NCI-H1105 treated with DMSO at 0.1 percent for 48 hours (cell line): Measurements from ENCODE around the gene CHRNA7.

ENCODE experiments used
- DNase-seq: peaks from one replicate; lab custom pipeline; 2025; lab: John Stamatoyannopoulos, UW

The CHRNA7 gene

DNA sequence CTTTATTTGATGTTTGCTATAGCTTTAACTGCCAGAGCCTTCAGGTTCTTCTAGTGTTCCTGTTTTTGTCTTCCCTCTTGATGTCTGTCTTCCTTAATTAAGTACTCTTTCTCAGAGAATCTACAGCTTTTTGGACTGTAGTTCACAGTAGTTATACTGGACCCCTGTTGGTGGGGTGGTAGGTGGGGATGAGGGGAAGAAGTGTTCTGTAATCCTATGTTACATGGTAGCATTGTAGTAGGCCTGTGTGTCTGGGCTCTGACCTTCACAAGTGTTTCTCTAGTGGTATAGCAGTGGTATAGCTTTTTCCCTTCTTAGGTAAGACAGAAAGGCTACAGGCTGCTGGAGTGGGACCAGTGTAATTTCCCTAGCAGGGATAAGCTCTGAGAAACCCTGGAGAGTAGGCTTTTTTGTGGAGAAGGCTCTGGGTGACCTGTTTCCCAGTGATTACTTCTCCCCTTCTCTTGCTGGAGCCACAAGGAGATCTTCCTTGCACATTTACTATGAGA, 59.6 kb downstream of the CHRNA7 start:
- no peak for DNase-seq

DNA sequence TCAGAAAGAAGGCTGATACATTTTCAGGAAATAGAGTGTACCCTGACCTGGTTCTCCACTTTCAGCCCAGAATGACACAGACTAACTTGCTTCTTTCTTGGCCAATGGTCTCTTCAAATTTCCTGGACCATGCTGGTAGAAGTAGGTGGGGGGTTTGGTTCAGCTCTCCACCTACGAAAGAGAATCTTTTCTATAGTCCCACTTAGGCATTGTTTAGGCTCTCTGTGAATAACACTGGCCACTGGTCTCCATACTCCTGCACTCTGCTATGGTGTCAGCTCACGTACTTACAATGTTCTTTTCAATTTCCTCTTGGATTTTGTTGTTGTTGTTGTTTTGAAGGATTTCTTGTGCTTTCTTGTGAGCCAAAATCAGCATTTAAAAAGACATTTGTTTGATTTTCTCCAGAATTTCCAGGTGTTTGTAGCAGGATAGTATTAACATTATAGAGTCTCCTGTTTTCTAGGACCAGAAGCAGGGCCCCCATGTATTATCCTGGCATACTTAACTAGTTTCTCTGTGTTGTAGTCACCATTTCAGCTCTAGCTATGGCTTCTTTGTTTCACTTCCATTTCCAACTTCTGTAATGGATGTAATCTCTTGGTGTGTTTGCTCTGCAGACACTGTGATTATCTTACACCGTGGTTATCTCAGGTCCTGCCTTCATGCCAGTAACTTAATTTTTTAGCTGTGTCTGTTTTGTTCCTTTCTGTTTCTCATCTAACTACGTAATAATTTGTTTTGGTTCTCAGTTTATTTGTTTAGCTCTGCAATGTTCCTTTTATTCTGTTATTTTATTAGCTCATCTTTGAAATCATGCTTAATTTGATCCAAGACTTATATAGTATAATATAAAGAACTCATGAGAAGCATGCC, 61.4 kb downstream of the CHRNA7 start:
- no peak for DNase-seq

DNA sequence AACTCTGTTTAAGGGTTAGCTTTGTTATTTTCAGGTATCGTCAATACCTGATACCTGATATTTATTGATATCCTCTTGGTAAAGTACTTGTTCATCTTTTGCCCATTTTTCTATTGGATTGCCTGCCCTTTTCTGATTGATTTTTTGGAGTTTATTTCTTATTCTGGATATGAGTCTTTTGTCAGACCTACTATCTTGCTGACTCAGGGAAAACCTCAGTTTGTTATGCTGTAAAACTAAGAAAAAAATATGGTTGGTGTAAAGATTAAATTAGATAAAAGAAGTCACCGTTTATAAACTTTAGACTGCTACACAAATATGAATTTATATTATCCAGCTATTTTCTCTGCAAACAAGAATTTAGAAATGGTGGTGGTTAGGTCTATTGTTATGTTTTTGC, 65.9 kb downstream of the CHRNA7 start:
- DNase-seq = no peak

DNA sequence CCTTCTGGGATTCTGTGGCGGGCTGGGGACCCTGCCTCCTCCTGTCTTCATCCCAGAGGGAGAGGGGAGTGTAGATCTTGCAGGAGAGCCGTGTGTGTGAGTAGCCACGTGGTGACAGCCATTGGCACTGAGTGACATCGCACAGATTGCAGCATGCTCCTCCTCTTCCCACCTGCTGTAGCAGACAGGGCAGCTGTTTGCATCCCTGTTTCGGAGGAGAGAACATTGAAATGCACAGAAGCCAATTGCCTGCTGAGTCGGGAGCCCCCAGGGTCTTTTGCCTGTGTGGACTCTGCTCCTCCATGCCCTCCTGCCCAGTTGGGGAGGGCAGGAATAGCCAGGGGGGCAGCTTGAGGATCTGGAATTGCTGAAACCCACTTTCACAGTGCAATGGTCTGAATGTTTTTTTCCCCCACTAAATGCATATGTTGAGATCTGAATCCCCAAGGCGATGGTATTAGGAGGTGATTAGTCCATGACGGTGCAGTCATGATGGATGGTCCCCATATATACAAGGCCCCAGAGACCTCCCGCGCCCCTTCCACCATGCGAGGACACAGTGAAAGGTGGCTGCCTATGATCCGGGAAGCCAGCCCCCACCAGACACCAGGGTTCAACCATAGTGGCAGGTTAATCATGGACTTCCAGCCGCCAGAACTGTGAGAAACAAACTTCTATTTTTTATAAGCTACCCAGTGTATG, 66.8 kb downstream of the CHRNA7 start:
- no peak for DNase-seq

DNA sequence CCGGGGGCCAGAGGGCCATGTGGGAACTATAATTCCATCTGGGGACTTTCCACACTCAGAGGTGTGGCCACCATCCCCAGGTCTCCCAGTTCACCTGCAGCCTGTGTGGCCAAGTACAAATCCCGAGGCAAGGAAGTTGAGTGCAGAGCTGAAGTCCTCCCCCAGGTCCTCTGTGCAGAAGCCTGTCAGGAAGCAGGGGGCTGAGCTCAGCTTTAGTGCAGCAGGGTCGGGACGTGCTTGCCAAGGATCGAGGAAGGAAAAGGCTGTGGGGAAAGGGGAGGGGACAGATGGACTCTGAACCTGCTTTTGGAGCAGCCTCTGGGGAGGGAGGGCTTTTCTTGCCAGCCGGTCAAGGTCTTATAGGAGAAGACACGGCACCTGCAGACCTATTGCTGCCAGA, 67.7 kb downstream of the CHRNA7 start:
- DNase-seq = no peak

DNA sequence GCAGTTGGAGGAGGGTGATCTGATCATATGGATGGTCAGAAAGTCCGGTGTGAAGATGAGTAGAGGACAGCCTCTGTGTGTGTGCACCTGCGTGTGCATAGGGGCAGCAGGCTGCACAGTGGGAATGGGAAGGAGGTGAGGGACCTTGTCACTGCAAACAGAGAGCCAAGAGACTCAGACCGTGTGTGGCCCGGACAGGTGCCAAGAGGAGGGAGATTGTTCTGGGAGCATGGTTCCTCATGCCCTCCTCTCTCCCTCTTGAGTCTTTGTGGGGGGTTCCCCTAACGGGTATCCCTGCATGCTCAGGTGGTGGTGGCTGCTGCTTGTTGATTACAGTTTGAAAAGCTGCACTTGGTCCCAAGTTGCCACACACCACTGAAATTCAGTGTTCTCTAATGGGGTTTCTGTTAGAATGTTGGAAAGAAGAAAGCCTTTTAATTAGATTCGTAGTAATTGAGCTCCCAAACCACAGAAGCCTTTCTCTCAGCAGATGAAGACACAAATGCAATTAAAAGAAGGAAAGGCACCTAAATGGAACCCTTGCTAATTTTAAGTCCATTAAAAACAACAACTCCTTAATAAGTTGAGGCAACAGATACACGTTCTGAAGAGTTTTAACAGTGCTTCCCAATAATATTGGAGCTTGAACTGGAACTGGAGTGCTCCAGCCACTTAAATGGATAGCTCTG, 68.9 kb downstream of the CHRNA7 start:
- no peak for DNase-seq

DNA sequence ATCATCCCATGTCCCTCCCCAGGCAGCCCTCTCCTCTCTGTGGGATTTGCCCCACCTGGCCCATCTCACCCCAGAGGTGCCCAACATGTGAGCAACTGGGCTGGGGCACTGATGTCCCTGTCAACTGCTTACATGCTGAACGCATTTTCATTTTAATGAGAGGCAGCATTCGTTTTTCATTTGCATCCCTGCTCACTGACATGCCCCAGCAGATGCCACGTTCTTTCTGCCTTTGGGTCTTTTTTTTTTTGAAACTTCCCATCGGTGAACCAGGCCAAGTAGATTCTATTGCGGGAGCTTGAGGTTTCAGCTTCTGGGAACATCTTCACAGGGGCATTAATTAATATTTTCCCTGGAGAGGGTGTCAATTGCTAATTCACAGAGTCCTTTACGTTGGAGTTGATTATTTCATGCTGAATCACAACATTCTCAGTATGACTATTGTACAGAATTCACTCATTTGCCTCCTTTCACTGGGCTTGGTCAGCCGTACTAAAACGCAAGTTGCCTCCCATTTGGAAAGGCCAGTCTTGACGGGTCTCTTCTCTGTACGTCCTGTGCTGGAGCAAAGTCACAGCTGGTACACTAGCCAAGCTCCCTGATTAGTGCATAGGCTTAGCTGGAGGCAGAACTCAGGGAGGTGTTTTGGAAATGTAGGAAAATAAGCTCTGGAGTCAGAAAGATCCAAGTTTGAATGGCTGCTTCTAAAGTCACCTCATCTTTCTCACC, 69.8 kb downstream of the CHRNA7 start:
- DNase-seq = no peak

DNA sequence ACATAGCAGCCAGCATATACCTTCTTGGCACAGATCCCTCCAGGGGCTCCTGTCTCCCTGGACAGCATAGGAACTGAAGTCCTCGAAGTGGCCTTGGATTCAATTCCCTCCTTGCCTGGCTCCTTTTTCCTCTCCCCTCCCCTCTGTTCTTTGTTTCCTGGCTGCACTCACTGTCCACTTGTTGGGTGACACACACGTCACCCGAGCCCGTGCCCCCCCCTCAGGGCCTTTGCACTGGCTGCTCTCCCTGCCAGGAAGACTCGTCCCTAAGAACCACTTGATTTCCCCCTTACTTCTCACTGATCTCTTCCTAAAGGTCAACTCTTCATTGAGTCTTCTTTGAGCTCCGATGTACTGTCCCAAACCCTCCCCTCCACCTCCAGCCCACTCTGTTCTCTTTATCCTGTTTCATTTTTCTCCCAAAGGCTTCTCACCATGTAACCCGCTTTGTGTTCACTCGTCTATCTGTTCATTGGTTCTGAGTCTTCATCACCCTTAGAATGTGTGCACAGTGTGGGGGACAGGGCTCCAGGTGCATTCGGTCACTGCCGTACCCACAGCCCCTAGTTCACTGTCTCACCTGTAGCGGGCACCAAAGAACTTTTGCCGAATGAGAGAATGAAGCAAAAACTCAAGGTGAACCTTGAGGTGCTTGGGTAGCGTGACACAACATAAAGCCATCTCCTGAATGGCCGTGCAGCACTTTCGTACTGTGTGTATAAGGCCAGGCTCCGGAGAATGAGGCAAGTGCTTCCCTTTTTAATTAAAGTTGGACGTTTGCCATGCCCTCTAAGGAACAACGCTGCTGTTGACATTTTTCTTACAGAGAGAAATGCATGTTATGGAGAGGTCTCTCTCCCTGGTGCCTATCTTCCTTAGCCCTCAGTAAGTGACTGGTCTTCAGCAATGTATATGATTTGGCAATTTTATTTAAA, 74.0 kb downstream of the CHRNA7 start:
- DNase-seq = peak; percentile 7

DNA sequence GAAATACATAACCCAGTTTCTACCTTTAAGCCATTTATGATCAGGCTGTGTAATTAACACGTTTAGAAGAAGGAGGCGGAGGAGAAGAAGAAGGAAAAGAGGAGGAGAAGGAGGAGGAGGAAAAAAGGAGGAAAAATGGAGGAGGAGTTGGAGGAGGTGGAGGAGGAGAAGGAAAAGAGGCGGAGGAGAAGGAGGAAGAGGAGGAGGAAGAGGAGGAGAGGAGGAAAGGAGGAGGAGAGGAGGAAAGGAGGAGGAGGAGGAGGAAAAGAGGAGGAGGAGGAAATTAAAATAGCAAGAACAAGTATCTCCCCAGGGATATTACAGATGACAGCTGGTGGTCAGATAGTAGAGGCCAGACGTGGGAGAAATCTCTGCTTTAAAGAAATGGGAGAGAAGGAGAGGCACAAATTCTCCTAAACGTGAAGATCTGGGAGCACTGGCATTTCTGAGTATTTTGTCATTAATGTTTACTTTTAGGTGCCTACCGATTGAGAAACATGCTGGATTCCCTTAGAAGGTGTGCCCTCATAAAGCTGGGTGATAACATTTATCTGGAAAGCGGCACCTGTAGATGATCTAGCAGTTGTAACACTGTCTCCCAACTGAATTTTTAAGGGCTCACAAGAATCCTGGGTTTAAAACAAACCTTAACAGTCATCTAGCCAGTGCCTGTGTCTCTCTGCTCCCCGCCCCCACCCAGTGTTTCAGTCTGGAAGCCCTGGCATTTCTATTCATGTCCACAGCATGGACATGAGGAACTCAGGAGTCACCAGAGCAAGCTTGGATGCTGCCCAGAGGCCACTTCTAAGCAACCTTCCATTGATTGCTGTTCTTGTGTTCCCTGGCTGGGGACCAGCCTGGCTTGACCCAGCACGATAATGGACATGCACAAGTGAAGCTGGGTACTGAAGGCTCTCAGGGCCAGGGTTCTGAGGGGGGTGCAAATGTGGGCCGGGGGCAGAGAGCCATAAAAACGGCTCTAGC, 75.2 kb downstream of the CHRNA7 start:
- no peak for DNase-seq

DNA sequence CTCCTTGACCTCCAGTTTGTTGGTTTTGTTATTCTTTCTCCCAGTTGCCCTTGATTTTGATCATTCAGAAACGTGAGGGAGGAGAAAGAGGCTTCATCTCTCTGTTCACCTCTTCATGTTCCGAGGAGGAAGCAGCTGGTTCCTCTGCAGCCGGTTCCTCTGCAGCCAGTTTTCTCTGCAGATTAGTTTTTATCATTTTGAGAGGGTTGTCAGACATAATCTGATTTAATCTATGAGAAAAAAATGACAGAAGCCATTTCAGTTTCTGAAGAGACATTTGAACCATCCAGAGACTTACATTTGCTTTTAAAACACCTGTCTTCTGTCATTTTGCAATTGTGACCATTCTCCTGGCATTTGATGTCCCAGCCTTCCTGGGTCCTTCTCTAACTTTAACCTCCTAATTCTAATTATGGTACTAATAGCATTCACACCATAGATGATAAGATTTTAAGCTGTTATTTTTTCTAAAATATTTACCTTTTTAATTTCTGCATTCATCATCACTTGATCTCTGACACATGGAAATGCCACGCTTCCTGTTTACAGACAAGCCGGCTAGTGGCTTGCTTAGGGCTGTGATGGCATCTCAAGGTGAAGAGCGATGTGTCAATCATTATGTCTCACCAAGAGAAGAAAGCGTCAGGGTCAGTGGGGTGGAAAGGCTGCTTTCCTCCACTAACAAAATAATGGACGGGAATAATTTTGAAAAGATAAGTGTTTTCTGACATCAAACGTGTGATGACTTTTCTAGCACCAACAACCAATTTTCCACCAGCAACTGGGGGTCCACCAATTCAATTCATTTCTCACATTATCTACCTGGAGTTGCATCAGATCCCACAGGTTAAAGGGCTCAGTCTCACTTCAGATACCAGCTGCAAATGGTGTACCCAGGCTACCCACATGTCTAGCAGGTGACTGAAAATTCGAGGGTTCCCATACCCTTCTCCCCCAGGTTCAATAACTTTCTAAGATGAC, 76.4 kb downstream of the CHRNA7 start:
- no peak for DNase-seq

DNA sequence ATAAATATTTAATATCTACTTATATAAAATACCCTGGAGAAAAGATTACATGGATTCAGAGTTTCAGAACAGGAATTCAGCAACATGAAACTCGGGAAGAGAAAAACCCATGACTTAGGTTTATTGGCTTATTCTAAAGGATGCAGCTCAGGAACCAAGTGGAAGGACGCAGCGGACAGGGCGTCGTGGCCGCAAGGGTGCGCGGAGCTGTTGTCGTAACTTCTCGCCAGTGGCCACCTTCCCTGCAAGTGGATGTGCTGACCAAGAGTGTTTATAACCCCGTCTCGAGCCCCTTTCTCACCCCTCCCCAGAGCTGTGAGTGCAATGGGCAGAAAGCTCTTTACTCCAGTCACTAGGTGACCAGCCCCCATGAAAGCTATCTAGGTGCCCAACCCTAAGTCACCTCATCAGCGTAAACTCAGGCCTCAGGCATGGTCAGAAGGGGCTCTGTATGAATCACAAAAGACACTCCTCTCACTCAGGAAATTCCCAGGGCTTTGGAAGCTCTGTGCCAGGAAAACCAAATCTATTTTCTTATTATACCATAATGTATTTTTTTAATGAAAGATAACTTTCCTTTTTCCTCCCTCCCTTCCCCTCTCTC, 77.3 kb downstream of the CHRNA7 start:
- DNase-seq = no peak

DNA sequence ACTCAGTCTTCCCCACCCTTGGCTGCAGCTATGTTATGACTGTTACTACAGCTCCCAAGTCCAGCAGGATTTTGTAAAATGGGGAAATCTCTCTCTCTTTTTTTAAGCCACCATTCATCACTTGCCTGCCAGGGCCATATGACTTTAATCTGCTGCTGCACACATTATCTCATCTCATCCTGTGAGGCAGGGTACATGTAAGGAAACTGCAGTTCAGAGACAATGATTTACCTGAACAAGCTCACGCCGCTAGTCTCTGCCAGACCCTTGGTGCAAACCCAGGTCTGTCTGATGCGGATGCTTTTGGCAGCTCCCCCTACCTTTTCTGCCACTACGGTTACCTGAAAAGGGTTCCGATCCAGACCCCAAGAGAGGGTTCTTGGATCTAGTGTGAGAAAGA, 78.3 kb downstream of the CHRNA7 start:
- no peak for DNase-seq

DNA sequence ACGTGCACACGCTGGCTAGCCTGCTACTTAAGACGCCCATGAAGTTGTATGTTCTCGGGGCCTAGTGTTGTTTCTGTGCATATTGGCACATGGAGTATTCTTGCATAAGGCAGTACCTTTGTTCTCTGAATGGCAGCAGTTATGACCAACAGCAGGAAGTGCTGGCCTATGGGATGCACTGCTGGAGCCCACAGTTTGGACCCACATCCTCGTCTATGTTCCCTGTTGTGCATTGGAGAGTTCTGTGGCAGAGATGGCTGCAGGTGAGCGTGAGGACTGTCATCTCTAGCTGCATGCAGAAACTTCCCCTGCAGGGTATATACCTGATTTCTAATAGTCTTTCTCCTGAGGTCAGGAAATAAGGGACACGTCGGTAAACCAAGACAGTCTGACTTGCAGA, 81.8 kb downstream of the CHRNA7 start:
- no peak for DNase-seq

DNA sequence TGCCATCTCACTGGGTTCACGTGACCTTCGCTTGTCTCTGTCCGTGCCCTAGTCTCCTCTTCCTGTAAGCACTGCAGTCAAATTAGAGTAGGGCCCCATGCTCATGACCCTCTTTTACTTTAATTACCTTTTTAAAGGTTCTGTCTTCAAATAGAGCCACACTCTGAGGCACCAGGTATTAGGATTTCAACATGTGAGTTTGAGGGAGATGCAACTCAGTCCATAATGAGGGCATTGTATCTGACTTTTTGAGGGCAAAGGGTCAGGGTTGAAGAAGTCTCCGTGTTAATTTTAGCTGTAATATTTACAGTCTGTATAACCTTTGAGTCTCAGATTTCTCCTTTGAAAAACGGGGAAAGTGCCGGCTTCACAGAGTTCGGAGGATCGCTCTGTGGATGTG, 82.9 kb downstream of the CHRNA7 start:
- DNase-seq = no peak

DNA sequence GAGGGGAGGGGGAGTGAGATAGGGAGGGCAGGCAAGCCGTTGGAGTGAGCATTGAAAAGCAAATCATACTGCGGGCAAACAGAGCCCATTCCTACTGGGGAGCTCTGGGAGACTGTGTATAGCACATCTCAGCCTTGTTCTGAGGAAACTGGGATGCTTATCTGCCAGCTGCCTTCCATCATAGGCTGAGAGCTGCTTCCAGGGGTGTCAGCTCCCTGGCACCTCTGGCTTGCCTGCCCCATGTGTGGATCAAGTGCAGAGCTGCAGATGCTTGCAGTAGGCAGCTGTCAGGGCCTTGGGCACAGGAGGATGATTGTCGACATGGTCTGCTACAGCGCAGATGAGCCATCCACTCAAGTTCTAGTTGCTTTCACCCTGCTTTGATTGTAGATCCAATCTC, 86.8 kb downstream of the CHRNA7 start:
- DNase-seq = no peak

DNA sequence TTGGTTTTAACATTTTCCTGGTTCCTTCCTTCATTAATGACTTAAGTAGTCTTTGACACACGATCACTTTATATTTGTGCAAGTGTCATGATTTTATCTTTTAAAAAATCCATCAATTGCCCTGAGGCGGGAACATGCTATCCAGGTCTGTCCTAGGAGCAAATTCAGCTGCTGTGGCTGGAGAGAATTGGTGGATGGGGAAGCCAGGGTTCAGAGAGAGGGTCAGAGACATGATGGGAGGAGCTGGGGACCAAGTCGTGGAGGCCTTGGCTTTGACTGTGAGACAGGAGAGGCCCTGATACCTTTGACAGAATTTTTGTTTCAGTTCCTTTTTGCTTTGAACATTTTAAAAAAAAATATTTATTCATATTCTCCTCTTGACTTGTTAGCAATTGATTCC, 89.0 kb downstream of the CHRNA7 start:
- DNase-seq = no peak

DNA sequence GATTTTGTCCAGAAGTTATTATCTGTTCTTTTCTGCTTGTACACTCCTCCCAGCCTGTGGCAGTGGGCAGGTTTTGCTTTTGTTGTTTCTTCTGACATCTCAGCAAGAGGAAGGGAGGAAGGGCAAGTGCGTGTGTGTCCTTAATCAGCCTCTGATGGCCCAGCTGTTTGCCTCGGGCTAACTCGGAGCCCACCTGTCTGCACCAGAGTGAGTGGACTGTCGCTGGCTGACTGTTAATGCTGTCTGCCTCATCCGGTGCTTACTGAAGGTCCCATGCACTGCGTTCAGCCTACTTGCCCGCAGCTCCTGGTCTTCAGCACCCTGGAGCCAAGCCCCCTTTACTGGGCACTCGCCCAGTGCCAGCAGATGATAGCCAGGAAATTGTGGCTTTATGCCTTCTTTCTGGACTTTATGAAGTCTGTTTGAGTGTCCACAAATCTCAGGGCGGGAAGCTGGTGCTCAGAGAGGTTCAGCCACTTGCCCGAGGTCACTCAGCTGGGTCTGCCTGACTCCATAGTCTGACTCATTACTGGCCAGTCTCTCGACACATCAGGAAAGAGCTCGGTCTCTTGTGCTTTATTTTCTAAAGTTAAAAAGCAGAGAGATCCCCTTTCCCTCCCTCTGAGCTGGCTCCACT, 89.5 kb downstream of the CHRNA7 start:
- peak; percentile 2 for DNase-seq
